ENCODE measurements around the gene ARSJ.

Gene ARSJ

DNA sequence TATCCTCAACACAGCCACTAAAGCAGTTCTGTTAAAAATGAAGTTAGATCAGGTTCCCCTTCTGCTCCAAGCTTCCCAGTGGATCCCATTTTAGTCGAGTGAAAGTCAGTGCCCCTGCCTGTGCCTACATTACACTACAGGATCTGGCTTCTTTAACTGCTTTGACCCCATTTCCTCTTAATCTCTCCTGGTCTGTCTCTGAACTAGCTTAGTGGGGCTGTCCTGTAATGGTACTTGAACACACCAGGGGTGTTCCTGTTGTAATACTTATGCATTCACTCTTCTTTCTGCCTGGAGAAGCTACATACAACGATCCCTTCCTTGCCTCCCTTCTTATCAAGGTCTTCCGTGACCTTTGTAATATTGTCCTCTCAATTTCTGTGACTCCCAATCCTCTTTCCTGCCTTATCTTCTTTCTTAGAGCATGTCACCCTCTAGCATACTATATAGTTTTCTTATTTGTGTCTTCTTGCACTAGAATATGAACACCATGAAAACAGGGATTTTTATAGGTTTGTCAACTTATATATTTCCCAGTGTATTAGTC, 16.7 kb downstream of the ARSJ start:
- ChIA-PET CTCF (no interaction called here), POLR2A (no interaction called here)
- TF ChIP-seq ZNF384 (IDR thresholded peaks at IDR 0.05) (no peak), HDGF (IDR thresholded peaks at IDR 0.05; ENCODE audit: borderline replicate concordance) (no peak), SP1 (IDR thresholded peaks at IDR 0.05) (no peak), SUZ12 (IDR thresholded peaks at IDR 0.05) (no peak)

DNA sequence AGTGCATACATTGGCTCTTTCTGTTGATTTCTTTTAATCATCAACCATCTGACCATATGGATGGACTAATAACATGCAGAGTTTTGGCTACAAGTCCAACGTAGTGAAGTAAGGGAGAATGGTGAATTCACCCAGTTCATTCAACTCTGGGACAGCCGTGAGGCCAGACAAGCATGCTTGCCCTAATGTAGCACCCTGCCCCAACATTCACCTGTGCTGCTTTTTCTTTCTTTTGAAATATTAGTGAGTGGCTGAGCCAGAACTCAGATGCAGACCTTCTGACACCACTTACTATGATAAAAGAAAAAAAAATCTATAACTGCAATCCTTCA, 17.5 kb downstream of the ARSJ start:
- TF ChIP-seq ZNF384 (IDR thresholded peaks at IDR 0.05) (no peak), CTBP1 (IDR thresholded peaks at IDR 0.05; ENCODE audit: borderline replicate concordance) (no peak), FOXK2 (IDR thresholded peaks at IDR 0.05) (no peak)
- POLR2A ChIA-PET, result no interaction called here
- CTCF ChIA-PET, result no interaction called here
- no peak for DNase-seq (ENCODE audit: extremely low spot score)

More for the DNA sequence above, 16.7 kb downstream of the ARSJ start:
- no peak for DNase-seq (ENCODE audit: extremely low spot score)

DNA sequence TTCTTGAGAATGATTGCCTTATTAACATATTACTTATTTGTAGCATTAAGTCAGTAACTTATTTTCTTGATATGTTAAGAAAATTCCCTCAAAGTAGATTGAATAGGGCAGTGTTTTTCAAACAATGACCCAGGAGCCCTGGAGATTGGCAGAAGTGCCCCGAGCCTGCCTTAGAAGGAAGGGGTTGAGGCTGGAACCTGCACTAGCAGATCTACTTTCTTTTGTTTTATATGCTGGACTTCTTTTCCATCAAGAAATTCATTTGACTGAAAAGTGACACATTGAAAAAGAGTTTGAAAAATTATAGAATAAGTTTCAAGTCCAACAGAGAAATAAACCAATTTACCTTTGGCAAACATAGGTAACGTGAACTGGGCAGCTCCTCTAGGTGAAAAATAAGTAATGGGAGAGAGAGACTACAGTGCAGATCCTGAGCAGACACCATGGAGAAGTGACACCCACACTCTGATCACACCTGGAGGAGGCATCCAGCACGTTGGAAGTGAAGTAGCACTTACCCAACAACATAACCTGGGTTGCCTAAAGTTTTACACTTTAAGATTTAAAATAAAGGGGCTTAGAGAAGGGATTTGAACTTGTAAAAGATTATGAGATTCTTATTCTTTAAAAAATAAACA, 18.6 kb downstream of the ARSJ start:
- DNase-seq (ENCODE audit: extremely low spot score), result no peak
- ChIA-PET CTCF (interaction anchor here (1.0 kb wide), 1 partner anchor 111 kb away, joined by 3 read pairs; no protein-coding TSS in a partner anchor), POLR2A (interaction anchor here (0.7 kb wide), 1 partner anchor 1829 kb away, joined by 3 read pairs; no protein-coding TSS in a partner anchor)
- no peak for TF ChIP-seq ZNF384 (IDR thresholded peaks at IDR 0.05)

DNA sequence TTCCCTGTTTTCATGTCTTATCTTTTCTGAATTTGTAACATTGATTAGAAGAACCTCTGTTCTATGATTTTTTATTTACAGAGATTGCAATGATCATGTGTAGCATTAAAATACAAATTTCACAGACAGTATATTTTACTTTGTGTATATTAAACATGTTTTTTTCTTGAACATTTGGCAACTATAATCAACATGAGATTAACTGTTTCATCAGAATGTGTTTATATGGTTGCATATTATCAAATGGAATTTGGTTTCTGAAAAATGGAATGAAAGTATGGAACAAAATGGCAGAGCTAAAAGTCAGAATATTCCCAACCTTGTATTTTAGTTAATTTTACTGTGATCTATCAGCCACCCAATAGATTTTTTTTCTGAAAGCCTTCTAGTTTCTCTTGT, 19.9 kb downstream of the ARSJ start:
- no peak for DNase-seq (ENCODE audit: extremely low spot score)
- no peak for TF ChIP-seq FOXA1 (IDR thresholded peaks at IDR 0.05)
- no peak for TF ChIP-seq SP1 (IDR thresholded peaks at IDR 0.05)
- TF ChIP-seq CTBP1 (IDR thresholded peaks at IDR 0.05; ENCODE audit: borderline replicate concordance), result no peak
- TF ChIP-seq LEF1 (IDR thresholded peaks at IDR 0.05; ENCODE audit: borderline replicate concordance), result no peak
- no peak for TF ChIP-seq SUZ12 (IDR thresholded peaks at IDR 0.05)
- TF ChIP-seq HDGF (IDR thresholded peaks at IDR 0.05; ENCODE audit: borderline replicate concordance), result no peak
- POLR2A ChIA-PET, result interaction anchor here (0.9 kb wide), 1 partner anchor 20 kb away, joined by 3 read pairs; the partner anchor contains the start of gene ARSJ
- CTCF ChIA-PET, result interaction anchor here (0.6 to 0.7 kb wide), 2 partner anchors 31 to 439 kb away, joined by 3 to 4 read pairs; no protein-coding TSS in a partner anchor

DNA sequence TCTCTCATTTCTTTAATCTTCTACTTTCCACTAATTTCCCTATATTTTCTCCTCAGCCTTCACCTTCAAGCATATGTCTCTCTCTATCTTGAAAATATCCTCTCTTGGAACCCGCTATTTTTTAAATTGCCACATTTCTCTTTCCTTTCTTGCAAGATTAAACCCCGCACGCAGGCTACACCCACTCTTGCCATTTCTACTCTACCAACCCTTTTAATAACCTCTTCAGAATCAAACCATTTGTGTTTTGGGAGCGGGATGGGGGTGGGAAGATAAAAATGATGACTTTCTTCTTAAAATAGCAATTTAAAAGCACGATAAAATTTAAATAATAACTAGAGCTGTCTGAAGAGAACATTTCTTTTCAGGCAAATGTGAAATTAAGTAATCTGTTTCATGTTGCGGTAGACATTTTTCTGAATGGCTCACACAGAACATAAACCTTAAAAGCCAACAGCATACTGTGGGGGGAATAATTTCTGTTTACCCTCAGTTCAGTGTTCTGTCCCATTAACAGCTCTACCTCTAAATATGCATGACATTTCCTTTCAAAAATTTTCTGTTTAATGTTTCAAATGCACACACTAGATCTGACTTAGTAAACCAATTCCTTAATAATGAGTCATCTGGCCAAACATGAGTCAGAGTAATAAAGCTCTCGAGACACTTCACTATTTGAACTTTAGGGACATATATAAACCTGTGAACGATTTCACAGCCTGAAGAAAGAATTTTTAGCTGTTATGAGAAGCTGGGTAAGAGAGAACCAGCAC, 20.5 kb downstream of the ARSJ start:
- TF ChIP-seq FOXK2 (IDR thresholded peaks at IDR 0.05) (no peak), SP1 (IDR thresholded peaks at IDR 0.05) (no peak), CTBP1 (IDR thresholded peaks at IDR 0.05; ENCODE audit: borderline replicate concordance) (no peak), NFRKB (IDR thresholded peaks at IDR 0.05) (no peak), ARNT (IDR thresholded peaks at IDR 0.05) (no peak), ZNF384 (IDR thresholded peaks at IDR 0.05) (no peak), HDGF (IDR thresholded peaks at IDR 0.05; ENCODE audit: borderline replicate concordance) (no peak), SUZ12 (IDR thresholded peaks at IDR 0.05) (no peak), FOXM1 (IDR thresholded peaks at IDR 0.05; ENCODE audit: borderline replicate concordance) (no peak), L3MBTL2 (conservative IDR thresholded peaks at IDR 0.05) (no peak), FOXA1 (IDR thresholded peaks at IDR 0.05) (no peak), TARDBP (IDR thresholded peaks at IDR 0.05) (no peak), ELF4 (IDR thresholded peaks at IDR 0.05) (no peak), LEF1 (IDR thresholded peaks at IDR 0.05; ENCODE audit: borderline replicate concordance) (no peak), BHLHE40 (IDR thresholded peaks at IDR 0.05; ENCODE audit: borderline replicate concordance) (no peak)
- TF ChIP-seq, protein P1, sequence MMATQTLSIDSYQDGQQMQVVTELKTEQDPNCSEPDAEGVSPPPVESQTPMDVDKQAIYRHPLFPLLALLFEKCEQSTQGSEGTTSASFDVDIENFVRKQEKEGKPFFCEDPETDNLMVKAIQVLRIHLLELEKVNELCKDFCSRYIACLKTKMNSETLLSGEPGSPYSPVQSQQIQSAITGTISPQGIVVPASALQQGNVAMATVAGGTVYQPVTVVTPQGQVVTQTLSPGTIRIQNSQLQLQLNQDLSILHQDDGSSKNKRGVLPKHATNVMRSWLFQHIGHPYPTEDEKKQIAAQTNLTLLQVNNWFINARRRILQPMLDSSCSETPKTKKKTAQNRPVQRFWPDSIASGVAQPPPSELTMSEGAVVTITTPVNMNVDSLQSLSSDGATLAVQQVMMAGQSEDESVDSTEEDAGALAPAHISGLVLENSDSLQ (IDR thresholded peaks at IDR 0.05), result no peak
- CTCF ChIA-PET, result interaction anchor here (0.6 kb wide), 1 partner anchor 31 kb away, joined by 4 read pairs; no protein-coding TSS in a partner anchor

DNA sequence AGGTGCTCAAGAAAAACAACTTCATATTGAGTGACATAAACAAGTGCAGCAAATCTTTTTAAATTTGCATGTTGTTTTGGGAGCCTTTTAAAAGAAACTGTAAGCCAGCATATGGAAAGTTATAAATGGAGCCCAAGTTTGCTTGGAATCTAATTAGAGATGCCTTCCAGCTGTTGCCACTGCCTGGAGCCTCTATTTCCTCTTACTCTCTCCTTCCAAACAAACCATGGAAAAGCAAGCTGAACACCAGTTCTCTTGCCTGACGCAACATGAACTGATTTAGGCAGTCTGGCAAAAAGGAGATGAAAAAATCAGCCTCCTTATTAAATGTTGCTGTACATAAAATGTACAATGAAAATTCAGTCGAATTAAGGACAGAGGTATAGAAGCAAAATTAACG, 21.5 kb downstream of the ARSJ start:
- ChIA-PET POLR2A (no interaction called here), CTCF (no interaction called here)
- no peak for TF ChIP-seq HDGF (IDR thresholded peaks at IDR 0.05; ENCODE audit: borderline replicate concordance)
- no peak for TF ChIP-seq LEF1 (IDR thresholded peaks at IDR 0.05; ENCODE audit: borderline replicate concordance)
- TF ChIP-seq SUZ12 (IDR thresholded peaks at IDR 0.05), result no peak
- TF ChIP-seq, protein P1 (IDR thresholded peaks at IDR 0.05), result no peak
- TF ChIP-seq ARNT (IDR thresholded peaks at IDR 0.05), result no peak
- no peak for TF ChIP-seq BHLHE40 (IDR thresholded peaks at IDR 0.05; ENCODE audit: borderline replicate concordance)
- TF ChIP-seq ZNF384 (IDR thresholded peaks at IDR 0.05), result no peak
- no peak for TF ChIP-seq SP1 (IDR thresholded peaks at IDR 0.05)
- no peak for TF ChIP-seq ELF4 (IDR thresholded peaks at IDR 0.05)
- no peak for TF ChIP-seq TARDBP (IDR thresholded peaks at IDR 0.05)
- no peak for TF ChIP-seq L3MBTL2 (conservative IDR thresholded peaks at IDR 0.05)
- no peak for TF ChIP-seq FOXK2 (IDR thresholded peaks at IDR 0.05)
- no peak for TF ChIP-seq CTBP1 (IDR thresholded peaks at IDR 0.05; ENCODE audit: borderline replicate concordance)
- TF ChIP-seq FOXM1 (IDR thresholded peaks at IDR 0.05; ENCODE audit: borderline replicate concordance), result no peak
- no peak for TF ChIP-seq FOXA1 (IDR thresholded peaks at IDR 0.05)
- TF ChIP-seq NFRKB (IDR thresholded peaks at IDR 0.05), result no peak
- DNase-seq (ENCODE audit: extremely low spot score), result no peak

More for the DNA sequence above, 20.5 kb downstream of the ARSJ start:
- peak; percentile 11 for DNase-seq (ENCODE audit: extremely low spot score)
- POLR2A ChIA-PET, result interaction anchor here (0.9 kb wide), 1 partner anchor 20 kb away, joined by 3 read pairs; the partner anchor contains the start of gene ARSJ
